ENCODE data around the gene TMEM150B. TPM values are rescaled to one million over a fixed set of nuclear protein-coding genes. Genes with fewer than 3 reads are reported as not detected.

Gene TMEM150B
- total and polyA plus RNA-seq, 8 donors: 0.18 to 15.8 (median 1.1) TPM; not detected in 2

DNA sequence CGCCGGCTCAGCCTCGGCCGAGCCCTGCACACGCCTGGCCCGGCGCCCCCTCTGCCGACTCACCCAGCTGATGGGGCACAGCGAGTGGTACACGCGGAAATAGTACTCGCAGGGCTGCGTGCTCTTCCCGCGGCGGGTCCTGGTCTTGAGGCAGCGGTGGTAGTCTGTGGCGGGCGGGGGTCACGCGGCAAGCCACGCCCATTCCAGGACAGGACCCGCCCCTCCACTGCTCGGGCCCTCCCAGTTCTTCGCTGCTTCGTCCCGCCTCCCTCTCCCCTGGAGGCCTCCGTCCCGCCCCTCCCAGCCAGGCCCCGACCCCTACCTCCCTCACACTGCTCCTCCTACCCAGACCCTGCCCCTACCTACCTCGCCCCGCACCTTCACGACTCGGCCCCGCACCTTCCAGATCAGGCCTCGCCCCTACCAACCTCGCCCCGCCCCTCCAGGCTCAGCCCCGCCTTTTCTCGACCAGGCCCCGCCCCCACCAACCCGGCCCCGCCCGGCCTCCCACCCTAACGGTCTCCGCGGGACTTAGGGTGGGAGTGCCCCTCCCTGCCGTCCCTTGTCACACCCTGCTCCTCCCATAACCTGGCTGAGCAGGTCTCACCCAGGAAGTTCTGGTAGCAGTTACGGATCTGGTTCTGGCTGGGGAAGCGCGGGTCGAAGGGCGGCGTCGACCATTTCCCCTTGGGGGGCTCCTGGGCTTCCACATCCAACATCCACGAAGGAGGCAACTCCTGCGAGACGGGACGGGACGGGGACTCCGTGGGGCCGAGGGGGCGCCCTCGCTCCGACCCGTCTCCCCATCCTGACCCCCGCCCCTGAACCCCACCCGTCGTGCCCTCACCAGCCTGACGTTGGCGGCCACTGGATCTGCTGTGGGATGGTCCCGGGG lies 28.9 kb upstream of the TMEM150B start:
- Histone ChIP-seq H3K4me1 (peaks cover 18 to 24% (median 22%) of the 10 kb centered on the region in 4 donors), H3K36me3 (no peaks in the 10 kb centered on the region), H3K27me3 (peaks cover 27 to 82% (median 42%) of the 10 kb centered on the region in 3 donors), H3K4me3 (peak overlapping the region; percentile 34 to 59 (median 41)), H3K27ac (no peak overlapping the region), H3K9me3 (no peaks in the 10 kb centered on the region)
- DNase-seq: peak; percentile 79 to 85
- intact Hi-C loops (cut with DNase I; ENCODE audit: low total_unique reads): no loop called here
- 1 to 3% (median 2%) methylated on average over 23 to 72 of the region's 72 CpGs for WGBS, 5 donors
- TF ChIP-seq POLR2AphosphoS5 (IDR thresholded peaks at IDR 0.05) (peak in 1 of 3 donors; percentile 8), EP300 (IDR thresholded peaks at IDR 0.05) (no peak), POLR2A (IDR thresholded peaks at IDR 0.05) (no peak)
- TF ChIP-seq, protein P1, sequence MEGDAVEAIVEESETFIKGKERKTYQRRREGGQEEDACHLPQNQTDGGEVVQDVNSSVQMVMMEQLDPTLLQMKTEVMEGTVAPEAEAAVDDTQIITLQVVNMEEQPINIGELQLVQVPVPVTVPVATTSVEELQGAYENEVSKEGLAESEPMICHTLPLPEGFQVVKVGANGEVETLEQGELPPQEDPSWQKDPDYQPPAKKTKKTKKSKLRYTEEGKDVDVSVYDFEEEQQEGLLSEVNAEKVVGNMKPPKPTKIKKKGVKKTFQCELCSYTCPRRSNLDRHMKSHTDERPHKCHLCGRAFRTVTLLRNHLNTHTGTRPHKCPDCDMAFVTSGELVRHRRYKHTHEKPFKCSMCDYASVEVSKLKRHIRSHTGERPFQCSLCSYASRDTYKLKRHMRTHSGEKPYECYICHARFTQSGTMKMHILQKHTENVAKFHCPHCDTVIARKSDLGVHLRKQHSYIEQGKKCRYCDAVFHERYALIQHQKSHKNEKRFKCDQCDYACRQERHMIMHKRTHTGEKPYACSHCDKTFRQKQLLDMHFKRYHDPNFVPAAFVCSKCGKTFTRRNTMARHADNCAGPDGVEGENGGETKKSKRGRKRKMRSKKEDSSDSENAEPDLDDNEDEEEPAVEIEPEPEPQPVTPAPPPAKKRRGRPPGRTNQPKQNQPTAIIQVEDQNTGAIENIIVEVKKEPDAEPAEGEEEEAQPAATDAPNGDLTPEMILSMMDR (IDR thresholded peaks at IDR 0.05): no peak

DNA sequence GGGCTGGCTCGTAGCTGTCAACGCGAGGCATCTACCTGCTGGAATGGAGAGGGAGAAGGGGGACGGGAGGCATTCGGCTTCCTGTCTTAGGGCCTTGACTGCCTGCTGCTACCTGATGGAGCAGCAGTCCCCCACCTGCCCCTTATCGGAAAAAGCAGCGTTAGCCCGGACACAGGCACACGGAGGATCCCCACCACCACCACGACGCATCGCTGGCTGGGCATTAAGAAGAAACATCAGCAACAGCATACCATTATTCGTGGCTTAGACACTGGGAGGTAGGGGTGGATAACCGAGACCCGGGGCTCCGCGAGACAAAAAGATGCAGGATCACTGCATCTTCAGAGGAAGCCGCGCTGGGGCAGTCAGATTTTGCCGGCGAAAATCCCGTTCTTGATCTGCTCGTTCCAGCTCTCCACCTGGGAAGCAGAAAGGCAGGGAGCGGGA lies 28.2 kb upstream of the TMEM150B start:
- Histone ChIP-seq H3K4me1 (peaks cover 18 to 24% (median 22%) of the 10 kb centered on the region in 4 donors), H3K9me3 (no peaks in the 10 kb centered on the region), H3K27me3 (peaks cover 27 to 82% (median 42%) of the 10 kb centered on the region in 3 donors), H3K4me3 (peak overlapping the region; percentile 34 to 59 (median 41)), H3K27ac (no peak overlapping the region), H3K36me3 (no peaks in the 10 kb centered on the region)
- DNase-seq: no peak
- no peak for TF ChIP-seq POLR2AphosphoS5 (IDR thresholded peaks at IDR 0.05)
- TF ChIP-seq, protein P1 (IDR thresholded peaks at IDR 0.05): no peak
- no peak for TF ChIP-seq EP300 (IDR thresholded peaks at IDR 0.05)
- TF ChIP-seq POLR2A (IDR thresholded peaks at IDR 0.05): no peak
- 3 to 9% (median 3%) methylated on average over 21 to 24 of the region's 24 CpGs for WGBS, 5 donors
- intact Hi-C loops (cut with DNase I; ENCODE audit: low total_unique reads): no loop called here

GRCh38 chr19:55352549-55353145 lies 27.5 kb upstream of the TMEM150B start:
- intact Hi-C loops (cut with DNase I; ENCODE audit: low total_unique reads): no loop called here
- no peak for DNase-seq
- H3K27ac ChIP-seq: no peak overlapping the region
- peaks cover 0 to 1% (median under 1%) of the 10 kb centered on the region in 4 donors for H3K36me3 ChIP-seq
- 49 to 67% (median 57%) methylated on average over 25 of the region's 25 CpGs for WGBS, 5 donors
- H3K4me1 ChIP-seq: peaks cover 18 to 24% (median 22%) of the 10 kb centered on the region in 4 donors
- TF ChIP-seq POLR2A (IDR thresholded peaks at IDR 0.05) (no peak), EP300 (IDR thresholded peaks at IDR 0.05) (no peak), POLR2AphosphoS5 (IDR thresholded peaks at IDR 0.05) (no peak)
- TF ChIP-seq, protein P1 (IDR thresholded peaks at IDR 0.05): no peak
- H3K4me3 ChIP-seq: no peak overlapping the region
- peaks cover 27 to 82% (median 42%) of the 10 kb centered on the region in 3 donors for H3K27me3 ChIP-seq
- H3K9me3 ChIP-seq: no peaks in the 10 kb centered on the region

GRCh38 chr19:55352040-55352439 lies 26.9 kb upstream of the TMEM150B start:
- Histone ChIP-seq H3K4me1 (peaks cover 18 to 24% (median 22%) of the 10 kb centered on the region in 4 donors), H3K4me3 (no peak overlapping the region), H3K27ac (no peak overlapping the region), H3K9me3 (no peaks in the 10 kb centered on the region), H3K36me3 (peaks cover 0 to 7% (median 7%) of the 10 kb centered on the region in 4 donors), H3K27me3 (peaks cover 27 to 76% (median 37%) of the 10 kb centered on the region in 3 donors)
- WGBS, 5 donors: 50 to 64% (median 56%) methylated on average over 4 to 6 of the region's 6 CpGs
- TF ChIP-seq, protein P1 (IDR thresholded peaks at IDR 0.05): no peak
- no peak for TF ChIP-seq EP300 (IDR thresholded peaks at IDR 0.05)
- no peak for TF ChIP-seq POLR2AphosphoS5 (IDR thresholded peaks at IDR 0.05)
- no peak for TF ChIP-seq POLR2A (IDR thresholded peaks at IDR 0.05)
- no peak for DNase-seq
- intact Hi-C loops (cut with DNase I; ENCODE audit: low total_unique reads): no loop called here
